DOHH2 (cell line): ENCODE data around the gene HASPIN.

ENCODE experiments used
- H3F3A ChIP-seq: fragments of 200-600 bp; sonication (generic), shearing (Covaris generic); 2 replicates; pipeline ENCODE4 v1.6.0; 2016; ENCODE audit warnings: antibody characterized with exemption, mild to moderate bottlenecking; ENCODE audit not compliant: control insufficient read depth, insufficient read depth
- H3K27ac ChIP-seq: fragments of 200-600 bp; sonication (generic); 2 replicates; pipeline ENCODE4 v1.5.1; 2014; ENCODE audit warnings: low read depth, mild to moderate bottlenecking, low read length, moderate library complexity
- H3K27me3 ChIP-seq: fragments of 200-600 bp; sonication (generic); 2 replicates; pipeline ENCODE4 v1.6.1; 2014; ENCODE audit warnings: mild to moderate bottlenecking, low read length, mixed read lengths; ENCODE audit not compliant: control insufficient read depth
- H3K36me3 ChIP-seq: fragments of 200-600 bp; sonication (generic); 2 replicates; pipeline ENCODE4 v1.6.1; 2014; ENCODE audit warnings: mild to moderate bottlenecking, low read length, moderate library complexity, mixed read lengths; ENCODE audit not compliant: control insufficient read depth
- H3K4me1 ChIP-seq: fragments of 200-600 bp; sonication (generic); 2 replicates; pipeline ENCODE4 v1.6.1; 2014; ENCODE audit warnings: mild to moderate bottlenecking, low read length, mixed read lengths; ENCODE audit not compliant: control insufficient read depth
- H3K4me2 ChIP-seq: fragments of 200-600 bp; sonication (generic); 2 replicates; pipeline ENCODE4 v1.6.0; 2014; ENCODE audit warnings: mild to moderate bottlenecking, low read length, moderate library complexity
- H3K4me3 ChIP-seq: fragments of 200-600 bp; sonication (generic); 2 replicates; pipeline ENCODE4 v1.5.1; 2014; ENCODE audit warnings: mild to moderate bottlenecking, low read length, mixed read lengths
- H3K79me2 ChIP-seq: fragments of 200-600 bp; sonication (generic); 2 replicates; pipeline ENCODE4 v1.6.1; 2014; ENCODE audit warnings: mild to moderate bottlenecking, low read length, mixed read lengths; ENCODE audit not compliant: control insufficient read depth
- H3K9me2 ChIP-seq: fragments of 200-600 bp; sonication (generic); replicated peaks from 2 replicates; pipeline ENCODE4 v1.6.1; 2014; ENCODE audit warnings: mild to moderate bottlenecking, low read length, mixed read lengths; ENCODE audit not compliant: control insufficient read depth
- H3K9me3 ChIP-seq: fragments of 200-600 bp; sonication (generic); 2 replicates; pipeline ENCODE4 v1.6.1; 2014; ENCODE audit warnings: antibody characterized with exemption, low read length, mixed read lengths; ENCODE audit not compliant: control insufficient read depth, insufficient read depth
- H4K20me1 ChIP-seq: fragments of 200-600 bp; sonication (generic); 2 replicates; pipeline ENCODE4 v1.6.0; 2014; ENCODE audit warnings: low read depth, mild to moderate bottlenecking, antibody characterized with exemption, low read length, moderate library complexity; ENCODE audit not compliant: control insufficient read depth, insufficient read depth
- EZH2phosphoT487 ChIP-seq: fragments of 200-600 bp; sonication (generic); IDR thresholded peaks from 2 replicates; pipeline ENCODE4 v1.6.1; 2017; ENCODE audit warnings: borderline replicate concordance, mild to moderate bottlenecking, antibody characterized with exemption, low read length, moderate library complexity, mixed read lengths
- TF ChIP-seq, protein P1 (sequence below): fragments of 200-600 bp; sonication (generic); IDR thresholded peaks from one replicate; pipeline ENCODE4 v1.5.1; 2014; ENCODE audit warnings: antibody characterized with exemption, mild to moderate bottlenecking, low read depth, low read length; ENCODE audit not compliant: poor library complexity, severe bottlenecking

HASPIN gene

DNA sequence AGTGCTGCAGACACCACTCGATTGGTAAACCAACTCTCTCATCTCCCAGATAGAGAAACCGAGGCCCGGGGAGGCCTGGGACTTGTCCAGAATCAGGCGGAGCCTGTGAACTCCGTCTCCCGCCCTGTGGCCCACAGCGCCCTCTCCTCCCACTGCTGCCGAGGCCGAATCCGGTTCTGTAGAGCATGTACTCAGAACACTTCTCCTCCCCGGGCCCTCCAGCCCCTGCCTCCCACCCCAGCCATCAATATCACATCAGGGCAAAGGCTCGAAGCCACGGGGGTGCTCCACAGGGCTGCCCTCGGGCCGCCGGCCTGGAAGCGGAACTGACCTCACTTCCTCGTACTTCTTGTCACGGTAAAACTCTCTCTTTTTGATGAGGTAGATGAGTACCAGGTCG, 42.1 kb upstream of the HASPIN start:
- Histone ChIP-seq H3K79me2 (peaks cover 7% of the 10 kb centered on the region), H4K20me1 (no peaks in the 10 kb centered on the region; the same call in 1 of the 2 replicates), H3F3A (peaks cover 15% of the 10 kb centered on the region), H3K4me2 (no peak overlapping the region), H3K27me3 (no peaks in the 10 kb centered on the region), H3K27ac (no peak overlapping the region), H3K4me1 (peaks cover 27% of the 10 kb centered on the region), H3K36me3 (peaks cover 62% of the 10 kb centered on the region), H3K9me3 (no peaks in the 10 kb centered on the region), H3K9me2 (no peaks in the 10 kb centered on the region), H3K4me3 (no peak overlapping the region)
- TF ChIP-seq, protein P1, sequence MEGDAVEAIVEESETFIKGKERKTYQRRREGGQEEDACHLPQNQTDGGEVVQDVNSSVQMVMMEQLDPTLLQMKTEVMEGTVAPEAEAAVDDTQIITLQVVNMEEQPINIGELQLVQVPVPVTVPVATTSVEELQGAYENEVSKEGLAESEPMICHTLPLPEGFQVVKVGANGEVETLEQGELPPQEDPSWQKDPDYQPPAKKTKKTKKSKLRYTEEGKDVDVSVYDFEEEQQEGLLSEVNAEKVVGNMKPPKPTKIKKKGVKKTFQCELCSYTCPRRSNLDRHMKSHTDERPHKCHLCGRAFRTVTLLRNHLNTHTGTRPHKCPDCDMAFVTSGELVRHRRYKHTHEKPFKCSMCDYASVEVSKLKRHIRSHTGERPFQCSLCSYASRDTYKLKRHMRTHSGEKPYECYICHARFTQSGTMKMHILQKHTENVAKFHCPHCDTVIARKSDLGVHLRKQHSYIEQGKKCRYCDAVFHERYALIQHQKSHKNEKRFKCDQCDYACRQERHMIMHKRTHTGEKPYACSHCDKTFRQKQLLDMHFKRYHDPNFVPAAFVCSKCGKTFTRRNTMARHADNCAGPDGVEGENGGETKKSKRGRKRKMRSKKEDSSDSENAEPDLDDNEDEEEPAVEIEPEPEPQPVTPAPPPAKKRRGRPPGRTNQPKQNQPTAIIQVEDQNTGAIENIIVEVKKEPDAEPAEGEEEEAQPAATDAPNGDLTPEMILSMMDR: no peak
- TF ChIP-seq EZH2phosphoT487: no peak

DNA sequence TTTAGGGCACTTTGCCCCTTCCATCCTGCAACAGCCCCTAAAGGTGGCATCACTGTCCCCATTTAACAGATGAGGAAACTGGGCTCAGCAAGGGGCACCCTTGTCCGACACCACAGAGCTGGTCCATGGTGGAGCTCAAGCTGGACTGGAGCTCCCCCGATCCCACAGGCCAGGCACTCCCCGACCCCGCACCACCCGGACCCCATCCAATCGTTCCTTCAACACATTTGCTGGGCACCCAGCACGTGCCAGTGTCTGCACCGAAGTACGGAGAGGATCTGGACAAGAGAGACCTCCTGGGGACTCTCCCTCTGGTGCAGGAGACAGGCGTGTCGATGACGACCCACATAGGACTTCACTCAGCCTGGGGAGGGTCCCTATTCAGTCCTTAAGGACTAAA, 41.7 kb upstream of the HASPIN start:
- Histone ChIP-seq H3K9me3 (no peaks in the 10 kb centered on the region), H3K27ac (no peak overlapping the region), H4K20me1 (no peaks in the 10 kb centered on the region; the same call in 1 of the 2 replicates), H3K9me2 (no peaks in the 10 kb centered on the region), H3K79me2 (peaks cover 7% of the 10 kb centered on the region), H3K36me3 (peaks cover 61% of the 10 kb centered on the region), H3K4me3 (no peak overlapping the region), H3F3A (peaks cover 15% of the 10 kb centered on the region), H3K4me2 (no peak overlapping the region), H3K4me1 (peaks cover 27% of the 10 kb centered on the region), H3K27me3 (no peaks in the 10 kb centered on the region)
- no peak for TF ChIP-seq EZH2phosphoT487
- TF ChIP-seq, protein P1: no peak

DNA sequence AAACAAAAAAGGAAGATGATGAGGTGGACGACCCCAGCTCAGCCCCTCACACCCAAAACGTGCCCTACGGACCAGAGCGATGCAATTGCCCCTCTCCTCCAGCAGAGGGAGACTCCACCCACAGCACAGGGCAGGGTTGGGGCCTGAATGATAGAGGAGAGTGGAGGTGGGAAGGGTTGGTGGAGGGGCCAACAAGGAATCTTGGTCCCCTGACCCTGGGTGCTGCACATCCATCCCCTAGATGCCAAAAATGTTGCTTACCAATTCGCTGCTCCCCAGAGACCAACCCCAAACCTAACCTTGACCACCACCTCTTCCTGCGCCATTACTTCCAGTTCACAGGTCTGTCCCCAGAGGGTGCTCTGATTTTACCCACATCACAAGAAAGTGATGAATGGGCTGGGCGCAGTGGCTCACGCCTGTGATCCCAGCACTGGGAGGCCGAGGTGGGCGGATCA, 40.6 kb upstream of the HASPIN start:
- H3K27me3 ChIP-seq: no peaks in the 10 kb centered on the region
- H3K4me1 ChIP-seq: peaks cover 31% of the 10 kb centered on the region
- H3K4me2 ChIP-seq: no peak overlapping the region
- H3F3A ChIP-seq: peaks cover 17% of the 10 kb centered on the region
- no peaks in the 10 kb centered on the region for H3K9me2 ChIP-seq
- H4K20me1 ChIP-seq: no peaks in the 10 kb centered on the region; the same call in 1 of the 2 replicates
- H3K36me3 ChIP-seq: peaks cover 53% of the 10 kb centered on the region
- H3K27ac ChIP-seq: 0 out of 2 replicates have a peak overlapping the region, but pooled peaks have one; percentile 79
- H3K79me2 ChIP-seq: peaks cover 7% of the 10 kb centered on the region
- no peak overlapping the region for H3K4me3 ChIP-seq
- no peak for TF ChIP-seq EZH2phosphoT487
- TF ChIP-seq, protein P1: peak; percentile 99
- no peaks in the 10 kb centered on the region for H3K9me3 ChIP-seq
